IPS-18a (cell line): ENCODE results near the gene CENPF.
"Not testable (repeated sequence)": the region's sequence is repeated elsewhere in the genome, so short reads cannot be mapped to it uniquely, and the experiment has no call there.

Experiments
- H3K27ac ChIP-seq: one replicate; pipeline ENCODE4 v1.5.1; 2013; ENCODE audit warnings: low read length
- H3K27me3 ChIP-seq: one replicate; pipeline ENCODE4 v1.6.1; 2013; ENCODE audit warnings: mild to moderate bottlenecking, low read length; ENCODE audit not compliant: control insufficient read depth, insufficient read depth
- H3K36me3 ChIP-seq: one replicate; pipeline ENCODE4 v1.6.1; 2013; ENCODE audit warnings: low read depth, low read length; ENCODE audit not compliant: control insufficient read depth
- H3K4me1 ChIP-seq: one replicate; pipeline ENCODE4 v1.6.1; 2013; ENCODE audit warnings: low read depth, low read length; ENCODE audit not compliant: control insufficient read depth
- H3K4me3 ChIP-seq: one replicate; pipeline ENCODE4 v1.5.1; 2013; ENCODE audit warnings: low read length
- H3K9ac ChIP-seq: one replicate; pipeline ENCODE4 v1.6.1; 2013; ENCODE audit warnings: mild to moderate bottlenecking, low read length, moderate library complexity
- H3K9me3 ChIP-seq: one replicate; pipeline ENCODE4 v1.6.1; 2013; ENCODE audit warnings: low read depth, low read length; ENCODE audit not compliant: control insufficient read depth

Gene CENPF

GRCh38 chr1:214666674-214667073, 63.7 kb downstream of the CENPF start:
- no peaks in the 10 kb centered on the region for H3K4me1 ChIP-seq
- H3K36me3 ChIP-seq, result peaks cover 61% of the 10 kb centered on the region

GRCh38 chr1:214670098-214670497, 67.1 kb downstream of the CENPF start:
- Histone ChIP-seq H3K4me1 (no peaks in the 10 kb centered on the region), H3K27ac (no peak overlapping the region), H3K27me3 (no peaks in the 10 kb centered on the region), H3K4me3 (no peak overlapping the region), H3K36me3 (peaks cover 30% of the 10 kb centered on the region), H3K9me3 (no peaks in the 10 kb centered on the region), H3K9ac (no peak overlapping the region)

More at GRCh38 chr1:214666674-214667073, 63.7 kb downstream of the CENPF start:
- Histone ChIP-seq H3K4me3 (no peak overlapping the region), H3K9me3 (no peaks in the 10 kb centered on the region), H3K27me3 (no peaks in the 10 kb centered on the region), H3K9ac (no peak overlapping the region), H3K27ac (no peak overlapping the region)

GRCh38 chr1:214673029-214673428, 70.0 kb downstream of the CENPF start:
- H3K4me3 ChIP-seq, H3K36me3 ChIP-seq, H3K4me1 ChIP-seq, H3K9me3 ChIP-seq, H3K9ac ChIP-seq, H3K27ac ChIP-seq, H3K27me3 ChIP-seq: not testable (repeated sequence)

- Histone ChIP-seq H3K27ac (no peak overlapping the region), H3K9me3 (no peaks in the 10 kb centered on the region), H3K9ac (no peak overlapping the region), H3K4me1 (no peaks in the 10 kb centered on the region), H3K36me3 (no peaks in the 10 kb centered on the region), H3K27me3 (no peaks in the 10 kb centered on the region), H3K4me3 (no peak overlapping the region)
Measured at GRCh38 chr1:214673576-214673975, 70.6 kb downstream of the CENPF start.

GRCh38 chr1:214675524-214675923, 72.5 kb downstream of the CENPF start:
- not testable (repeated sequence) for H3K9me3 ChIP-seq, H3K9ac ChIP-seq, H3K4me1 ChIP-seq, H3K27ac ChIP-seq, H3K4me3 ChIP-seq, H3K36me3 ChIP-seq, H3K27me3 ChIP-seq

- H3K4me1 ChIP-seq, result no peaks in the 10 kb centered on the region
- H3K36me3 ChIP-seq, result no peaks in the 10 kb centered on the region
- H3K4me3 ChIP-seq, result no peak overlapping the region
- no peak overlapping the region for H3K9ac ChIP-seq
- H3K27ac ChIP-seq, result no peak overlapping the region
- H3K9me3 ChIP-seq, result no peaks in the 10 kb centered on the region
- no peaks in the 10 kb centered on the region for H3K27me3 ChIP-seq
Measured at GRCh38 chr1:214676747-214677146, 73.8 kb downstream of the CENPF start.

- H3K9me3 ChIP-seq, result no peaks in the 10 kb centered on the region
- no peak overlapping the region for H3K9ac ChIP-seq
- H3K27ac ChIP-seq, result no peak overlapping the region
- no peaks in the 10 kb centered on the region for H3K27me3 ChIP-seq
- no peaks in the 10 kb centered on the region for H3K36me3 ChIP-seq
- H3K4me1 ChIP-seq, result no peaks in the 10 kb centered on the region
- no peak overlapping the region for H3K4me3 ChIP-seq
Measured at GRCh38 chr1:214677945-214678344, 75.0 kb downstream of the CENPF start.

GRCh38 chr1:214678386-214678785, 75.4 kb downstream of the CENPF start:
- Histone ChIP-seq H3K9ac (no peak overlapping the region), H3K4me3 (no peak overlapping the region), H3K27me3 (no peaks in the 10 kb centered on the region), H3K36me3 (no peaks in the 10 kb centered on the region), H3K9me3 (no peaks in the 10 kb centered on the region), H3K27ac (no peak overlapping the region), H3K4me1 (peaks cover 1% of the 10 kb centered on the region)

GRCh38 chr1:214683621-214684020, 80.6 kb downstream of the CENPF start:
- H3K27ac ChIP-seq, result no peak overlapping the region
- no peak overlapping the region for H3K9ac ChIP-seq
- no peaks in the 10 kb centered on the region for H3K36me3 ChIP-seq
- H3K4me3 ChIP-seq, result peak overlapping the region; percentile 6
- peaks cover 19% of the 10 kb centered on the region for H3K4me1 ChIP-seq
- no peaks in the 10 kb centered on the region for H3K9me3 ChIP-seq
- no peaks in the 10 kb centered on the region for H3K27me3 ChIP-seq

GRCh38 chr1:214685906-214686305, 82.9 kb downstream of the CENPF start:
- no peak overlapping the region for H3K4me3 ChIP-seq

GRCh38 chr1:214686497-214686896, 83.5 kb downstream of the CENPF start:
- Histone ChIP-seq H3K4me3 (no peak overlapping the region), H3K9ac (no peak overlapping the region)

More at GRCh38 chr1:214685906-214686305, 82.9 kb downstream of the CENPF start:
- Histone ChIP-seq H3K9me3 (no peaks in the 10 kb centered on the region), H3K36me3 (no peaks in the 10 kb centered on the region), H3K4me1 (peaks cover 19% of the 10 kb centered on the region), H3K9ac (peak overlapping the region; percentile 15), H3K27ac (no peak overlapping the region), H3K27me3 (no peaks in the 10 kb centered on the region)

GRCh38 chr1:214688891-214689290, 85.9 kb downstream of the CENPF start:
- Histone ChIP-seq H3K36me3 (no peaks in the 10 kb centered on the region), H3K27ac (no peak overlapping the region), H3K27me3 (no peaks in the 10 kb centered on the region), H3K9ac (no peak overlapping the region), H3K9me3 (no peaks in the 10 kb centered on the region), H3K4me3 (no peak overlapping the region), H3K4me1 (peaks cover 13% of the 10 kb centered on the region)

More at GRCh38 chr1:214686497-214686896, 83.5 kb downstream of the CENPF start:
- Histone ChIP-seq H3K9me3 (no peaks in the 10 kb centered on the region), H3K4me1 (peaks cover 19% of the 10 kb centered on the region), H3K36me3 (no peaks in the 10 kb centered on the region), H3K27me3 (no peaks in the 10 kb centered on the region), H3K27ac (no peak overlapping the region)
